Kasumi-1 (cell line): ENCODE data around the gene NLRP7.

Source experiments
- DNase-seq, 2 experiments: peaks; one replicate each; lab custom pipeline; 2025; lab: John Stamatoyannopoulos, UW

The NLRP7 gene

DNA sequence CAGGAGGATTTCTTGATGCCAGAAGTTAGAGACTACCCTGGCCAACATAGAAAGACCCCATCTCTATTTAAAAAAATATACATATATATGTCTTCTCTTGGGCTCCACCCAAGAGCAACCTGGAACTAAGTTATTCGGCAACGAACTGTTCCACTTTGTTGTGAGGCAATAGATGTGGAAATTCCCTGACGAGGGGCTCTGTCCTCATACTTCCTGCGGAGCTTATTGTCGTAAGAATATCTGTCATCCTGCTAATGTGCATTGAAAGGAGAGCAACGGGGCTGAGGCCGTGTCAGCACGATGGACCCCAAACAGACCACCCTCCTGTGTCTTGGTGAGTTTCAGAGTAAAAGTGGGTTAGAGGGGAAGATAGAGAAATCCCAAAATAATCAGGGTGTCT is 73.3 kb downstream of the NLRP7 start, which contains the start of gene FCAR:
FCAR (plus strand) TSS at position 246 of the 400 bp plus-strand sequence; CDS start at position 301, 55 bp downstream.
- DNase-seq = no peak
